GM12874 (cell line): ENCODE measurements around the gene LRRC36.

Experiments
- CTCF ChIP-seq: IDR thresholded peaks from 2 replicates; pipeline ENCODE4 v1.5.1; 2011; ENCODE audit warnings: low read depth, mild to moderate bottlenecking, control low read depth, low read length, moderate library complexity; ENCODE audit not compliant: insufficient read depth

LRRC36 gene

GRCh38 chr16:67326472-67327309 is at the start of gene LRRC36, which contains the start of gene KCTD19:
Gene LRRC36, plus strand, starts transcription at chr16:67326815. Its CDS starts 48 bp downstream, at chr16:67326863.
Gene KCTD19, minus strand, starts transcription at chr16:67326741. Its CDS starts 34 bp downstream, at chr16:67326707.
- TF ChIP-seq CTCF = peak; percentile 70

- TF ChIP-seq CTCF = no peak
These were observed 49.2 kb upstream of the LRRC36 start for GRCh38 chr16:67277294-67277998.

GRCh38 chr16:67277999-67278772 is 48.4 kb upstream of the LRRC36 start:
- TF ChIP-seq CTCF = no peak

GRCh38 chr16:67278773-67279295 is 47.8 kb upstream of the LRRC36 start:
- TF ChIP-seq CTCF = peak; percentile 58

- TF ChIP-seq CTCF = peak; percentile 93
These were observed 47.1 kb upstream of the LRRC36 start, which contains the start of gene PLEKHG4 for GRCh38 chr16:67279296-67280089. Gene PLEKHG4, plus strand, starts transcription at chr16:67279532. Its CDS starts 513 bp downstream, at chr16:67280045.

GRCh38 chr16:67280090-67281015 is 46.3 kb upstream of the LRRC36 start:
- TF ChIP-seq CTCF = no peak
